Body of pancreas (tissue), 4 donors: ENCODE measurements around the gene TLX2.

Experiments
- CTCF ChIP-seq, 7 experiments: fragments of 450-650 bp in 4 of 7; fragments of 200-600 bp in 3 of 7; sonication (generic) in 3 of 7; IDR thresholded peaks; one replicate each; pipeline ENCODE4 v1.5.1; 2016 to 2019; ENCODE audit warnings: antibody characterized with exemption in 7 of 7
- POLR2A ChIP-seq, 3 donors: fragments of 450-650 bp; IDR thresholded peaks; one replicate each; pipeline ENCODE4 v1.6.1; 2016; ENCODE audit warnings: antibody characterized with exemption in 3 of 3, mild to moderate bottlenecking in 2 of 3

DNA sequence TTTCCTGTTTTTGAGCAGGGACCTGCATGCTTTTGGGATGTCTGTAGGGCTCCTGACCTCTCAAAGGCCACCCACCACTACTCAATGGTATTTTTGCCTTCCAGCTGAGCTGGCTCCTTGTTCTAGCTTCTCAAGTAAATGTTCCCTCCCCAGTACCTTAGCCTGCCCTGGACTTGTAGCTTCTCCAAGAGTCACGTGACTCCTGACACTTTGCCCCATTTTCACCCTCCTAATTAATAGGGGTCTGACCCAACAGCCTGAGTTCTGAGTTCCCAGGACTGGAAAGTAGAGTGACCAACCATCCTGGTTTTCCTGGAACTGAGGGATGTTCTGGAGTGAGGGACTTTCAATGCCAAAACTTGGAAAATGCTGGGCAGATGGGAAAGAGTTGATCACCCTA lies 18.8 kb upstream of the TLX2 start:
- TF ChIP-seq CTCF (IDR thresholded peaks at IDR 0.05), result no peak
- TF ChIP-seq POLR2A (IDR thresholded peaks at IDR 0.05), result no peak
